Astrocyte (in vitro differentiated cells and primary cell): Measurements from ENCODE around the gene NGB. TPM values are rescaled to one million over a fixed set of nuclear protein-coding genes. Genes with fewer than 3 reads are reported as not detected.

Experiments
- DNase-seq: peaks from one replicate; pipeline ENCODE4 v3.0.0-alpha.2; 2010; ENCODE audit warnings: low read depth
- FAIRE-seq: peaks from 2 replicates; lab custom pipeline; 2011; peaks lifted over from hg19 to GRCh38; lab: Jason Lieb, UNC
- H2AFZ ChIP-seq: 2 replicates; pipeline ENCODE4 v1.6.0; 2012; ENCODE audit warnings: low read depth, low read length, inconsistent platforms
- H3K27ac ChIP-seq: 2 replicates; pipeline ENCODE4 v1.5.1; 2011; ENCODE audit warnings: low read depth, low read length, inconsistent platforms
- H3K27me3 ChIP-seq: 2 replicates; pipeline ENCODE4 v1.6.0; 2011; ENCODE audit warnings: low read length, inconsistent platforms; ENCODE audit not compliant: insufficient read depth
- H3K36me3 ChIP-seq: 2 replicates; pipeline ENCODE4 v1.5.1; 2011; ENCODE audit warnings: low read length, inconsistent platforms; ENCODE audit not compliant: insufficient read depth
- H3K4me1 ChIP-seq: 2 replicates; pipeline ENCODE4 v1.5.1; 2011; ENCODE audit warnings: low read length, inconsistent platforms; ENCODE audit not compliant: insufficient read depth
- H3K4me2 ChIP-seq: 2 replicates; pipeline ENCODE4 v1.6.0; 2012; ENCODE audit warnings: low read length, inconsistent platforms
- H3K4me3 ChIP-seq: 2 replicates; pipeline ENCODE4 v1.5.1; 2011; ENCODE audit warnings: low read depth, mild to moderate bottlenecking, low read length, inconsistent platforms; ENCODE audit not compliant: insufficient read depth
- H3K79me2 ChIP-seq: 2 replicates; pipeline ENCODE4 v1.6.0; 2012; ENCODE audit warnings: mild to moderate bottlenecking, low read length, inconsistent platforms; ENCODE audit not compliant: insufficient read depth
- H3K9ac ChIP-seq: 2 replicates; pipeline ENCODE4 v1.6.0; 2012; ENCODE audit warnings: mild to moderate bottlenecking, low read length, inconsistent platforms
- H3K9me3 ChIP-seq: 2 replicates; pipeline ENCODE4 v1.5.1; 2012; ENCODE audit warnings: low read depth, mild to moderate bottlenecking, low read length, inconsistent platforms; ENCODE audit not compliant: insufficient read depth
- H4K20me1 ChIP-seq: 2 replicates; pipeline ENCODE4 v1.6.0; 2012; ENCODE audit warnings: low read length, inconsistent platforms; ENCODE audit not compliant: insufficient read depth
- H3K27ac Mint-ChIP-seq: one replicate; pipeline ENCODE4 v1.8.0; 2021; ENCODE audit warnings: mild to moderate bottlenecking, mixed read lengths; ENCODE audit not compliant: unreplicated experiment
- H3K27me3 Mint-ChIP-seq: one replicate; pipeline ENCODE4 v1.8.0; 2021; ENCODE audit warnings: low read depth, mixed read lengths; ENCODE audit not compliant: unreplicated experiment
- H3K36me3 Mint-ChIP-seq: one replicate; pipeline ENCODE4 v1.8.0; 2021; ENCODE audit warnings: low read depth, mixed read lengths; ENCODE audit not compliant: unreplicated experiment
- H3K4me1 Mint-ChIP-seq: one replicate; pipeline ENCODE4 v1.8.0; 2021; ENCODE audit warnings: low read depth, mixed read lengths; ENCODE audit not compliant: unreplicated experiment
- H3K4me3 Mint-ChIP-seq: one replicate; pipeline ENCODE4 v1.8.0; 2021; ENCODE audit warnings: mild to moderate bottlenecking, moderate library complexity, mixed read lengths; ENCODE audit not compliant: unreplicated experiment
- H3K9me3 Mint-ChIP-seq: one replicate; pipeline ENCODE4 v1.8.0; 2021; ENCODE audit warnings: mild to moderate bottlenecking, mixed read lengths; ENCODE audit not compliant: unreplicated experiment
- EZH2 ChIP-seq: IDR thresholded peaks from 2 replicates; pipeline ENCODE4 v1.6.1; 2012; ENCODE audit warnings: mild to moderate bottlenecking, low read length, inconsistent platforms; ENCODE audit not compliant: insufficient read depth
- total RNA-seq: library from RNA; stranded (reverse); gene quantifications from 2 replicates; pipeline ENCODE4 v1.2.1, GENCODE V29; 2021
- TF ChIP-seq, protein P1 (sequence below): IDR thresholded peaks from 2 replicates; pipeline ENCODE4 v1.5.1; 2011; ENCODE audit warnings: low read depth, mild to moderate bottlenecking, inconsistent platforms, low read length, moderate library complexity; ENCODE audit not compliant: insufficient read depth

The NGB gene
- total RNA-seq, 1 donor from 2014 or later = not detected

DNA sequence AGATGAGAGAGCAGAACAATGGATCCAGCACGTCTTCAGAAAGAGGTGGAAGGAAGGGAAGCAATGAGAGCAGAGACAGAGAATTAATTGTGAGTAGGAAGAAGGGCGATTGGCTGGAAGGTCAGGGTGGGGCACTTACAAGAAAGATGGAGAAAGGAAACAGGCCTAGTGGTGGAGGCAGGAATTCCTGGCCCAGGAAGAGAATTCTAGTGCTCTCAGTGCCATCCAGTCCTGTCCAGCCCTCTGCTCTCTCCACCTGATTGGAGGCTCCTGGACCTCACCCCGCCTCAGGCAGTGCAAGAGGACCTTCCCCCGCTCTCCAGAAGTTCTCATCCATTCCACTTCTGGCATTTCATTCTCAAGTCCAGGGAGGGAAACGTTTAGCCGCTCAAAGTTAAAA lies 43.0 kb downstream of the NGB start:
- Histone ChIP-seq H3K9ac (no peak overlapping the region), H2AFZ (no peak overlapping the region), H3K36me3 (no peaks in the 10 kb centered on the region), H3K27me3 (no peaks in the 10 kb centered on the region), H4K20me1 (no peaks in the 10 kb centered on the region), H3K4me3 (no peak overlapping the region), H3K27ac (no peak overlapping the region), H3K79me2 (no peaks in the 10 kb centered on the region), H3K9me3 (no peaks in the 10 kb centered on the region), H3K4me2 (no peak overlapping the region), H3K4me1 (no peaks in the 10 kb centered on the region)
- H3K36me3 Mint-ChIP-seq = peaks cover 34% of the 10 kb centered on the region
- FAIRE-seq = no peak
- H3K4me1 Mint-ChIP-seq = no peaks in the 10 kb centered on the region
- TF ChIP-seq, protein P1, sequence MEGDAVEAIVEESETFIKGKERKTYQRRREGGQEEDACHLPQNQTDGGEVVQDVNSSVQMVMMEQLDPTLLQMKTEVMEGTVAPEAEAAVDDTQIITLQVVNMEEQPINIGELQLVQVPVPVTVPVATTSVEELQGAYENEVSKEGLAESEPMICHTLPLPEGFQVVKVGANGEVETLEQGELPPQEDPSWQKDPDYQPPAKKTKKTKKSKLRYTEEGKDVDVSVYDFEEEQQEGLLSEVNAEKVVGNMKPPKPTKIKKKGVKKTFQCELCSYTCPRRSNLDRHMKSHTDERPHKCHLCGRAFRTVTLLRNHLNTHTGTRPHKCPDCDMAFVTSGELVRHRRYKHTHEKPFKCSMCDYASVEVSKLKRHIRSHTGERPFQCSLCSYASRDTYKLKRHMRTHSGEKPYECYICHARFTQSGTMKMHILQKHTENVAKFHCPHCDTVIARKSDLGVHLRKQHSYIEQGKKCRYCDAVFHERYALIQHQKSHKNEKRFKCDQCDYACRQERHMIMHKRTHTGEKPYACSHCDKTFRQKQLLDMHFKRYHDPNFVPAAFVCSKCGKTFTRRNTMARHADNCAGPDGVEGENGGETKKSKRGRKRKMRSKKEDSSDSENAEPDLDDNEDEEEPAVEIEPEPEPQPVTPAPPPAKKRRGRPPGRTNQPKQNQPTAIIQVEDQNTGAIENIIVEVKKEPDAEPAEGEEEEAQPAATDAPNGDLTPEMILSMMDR = no peak
- TF ChIP-seq EZH2 = no peak
- no peak for DNase-seq
- H3K27me3 Mint-ChIP-seq = peaks cover 28% of the 10 kb centered on the region
- no peak overlapping the region for H3K27ac Mint-ChIP-seq
- H3K4me3 Mint-ChIP-seq = no peak overlapping the region
- peaks cover 4% of the 10 kb centered on the region for H3K9me3 Mint-ChIP-seq

DNA sequence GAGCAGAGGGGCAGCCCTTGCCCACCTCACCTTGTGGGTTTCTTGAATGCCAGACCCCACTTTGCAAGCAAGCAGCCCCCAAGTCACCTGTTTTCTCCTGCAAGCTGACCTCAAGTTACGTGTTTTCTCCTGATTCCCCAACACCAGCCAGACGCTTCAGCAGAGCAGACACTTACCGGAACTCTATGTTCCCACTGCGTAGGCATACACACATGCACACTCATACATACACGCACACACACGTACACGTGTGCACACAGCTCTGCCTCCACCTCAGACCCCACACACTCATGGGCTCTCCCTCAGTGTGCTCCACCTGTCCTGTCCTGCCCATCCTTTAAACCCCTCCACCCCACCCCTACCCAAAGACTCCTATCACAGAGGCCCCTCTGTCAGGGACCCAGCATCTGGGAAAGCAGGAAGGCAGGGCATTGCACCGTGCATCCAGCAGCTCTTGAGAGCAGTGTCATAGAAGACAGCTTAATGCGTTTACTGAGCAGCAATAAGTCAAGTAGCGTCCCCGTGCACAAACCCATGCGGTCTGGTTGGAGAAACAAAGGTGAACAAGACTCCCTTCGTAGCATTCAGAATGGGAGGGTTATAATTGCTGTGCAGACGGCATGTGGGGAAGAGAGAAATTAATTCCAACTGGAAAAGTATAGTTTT lies 45.0 kb downstream of the NGB start:
- Histone ChIP-seq H3K27me3 (no peaks in the 10 kb centered on the region), H4K20me1 (no peaks in the 10 kb centered on the region), H3K4me3 (no peak overlapping the region), H3K27ac (no peak overlapping the region), H3K9me3 (no peaks in the 10 kb centered on the region), H3K4me2 (no peak overlapping the region), H3K36me3 (no peaks in the 10 kb centered on the region), H3K9ac (no peak overlapping the region), H2AFZ (no peak overlapping the region), H3K4me1 (no peaks in the 10 kb centered on the region), H3K79me2 (no peaks in the 10 kb centered on the region)
- no peak for TF ChIP-seq EZH2
- TF ChIP-seq, protein P1 = no peak
- peaks cover 33% of the 10 kb centered on the region for H3K27me3 Mint-ChIP-seq
- H3K36me3 Mint-ChIP-seq = peaks cover 27% of the 10 kb centered on the region
- no peak overlapping the region for H3K4me3 Mint-ChIP-seq
- H3K4me1 Mint-ChIP-seq = peaks cover 4% of the 10 kb centered on the region
- no peak overlapping the region for H3K27ac Mint-ChIP-seq
- no peak for FAIRE-seq
- peaks cover 6% of the 10 kb centered on the region for H3K9me3 Mint-ChIP-seq
- no peak for DNase-seq

GRCh38 chr14:77225254-77225653 lies 45.8 kb downstream of the NGB start:
- DNase-seq (no peak), FAIRE-seq (no peak)
- no peaks in the 10 kb centered on the region for H3K36me3 ChIP-seq
- H3K4me1 ChIP-seq = no peaks in the 10 kb centered on the region
- TF ChIP-seq, protein P1 = no peak
- no peak for TF ChIP-seq EZH2
- no peak overlapping the region for H3K27ac ChIP-seq
- H3K4me3 ChIP-seq = no peak overlapping the region
- peaks cover 29% of the 10 kb centered on the region for H3K27me3 Mint-ChIP-seq
- no peak overlapping the region for H2AFZ ChIP-seq
- H3K9me3 Mint-ChIP-seq = peaks cover 3% of the 10 kb centered on the region
- H3K27ac Mint-ChIP-seq = no peak overlapping the region
- no peaks in the 10 kb centered on the region for H3K9me3 ChIP-seq
- no peak overlapping the region for H3K9ac ChIP-seq
- H3K36me3 Mint-ChIP-seq = peaks cover 23% of the 10 kb centered on the region
- no peaks in the 10 kb centered on the region for H3K79me2 ChIP-seq
- peaks cover 7% of the 10 kb centered on the region for H3K4me1 Mint-ChIP-seq
- H3K27me3 ChIP-seq = no peaks in the 10 kb centered on the region
- H3K4me3 Mint-ChIP-seq = no peak overlapping the region
- no peaks in the 10 kb centered on the region for H4K20me1 ChIP-seq
- no peak overlapping the region for H3K4me2 ChIP-seq
